ENCODE results near the gene ZNF358. TPM values are rescaled to one million over a fixed set of nuclear protein-coding genes. Genes with fewer than 3 reads are reported as not detected.

The ZNF358 gene
- total and polyA plus RNA-seq, 10 donors: 22.8 to 50.5 (median 43.1) TPM

GRCh38 chr19:7533925-7534480 lies 18.1 kb downstream of the ZNF358 start:
- H3K27ac ChIP-seq: peak overlapping the region; percentile 63 to 93 (median 88)
- TF ChIP-seq POLR2A (IDR thresholded peaks at IDR 0.05) (peak in 1 of 3 donors; percentile 51), CTCF (IDR thresholded peaks at IDR 0.05 in 8 of 11, conservative IDR thresholded peaks at IDR 0.05 in 3 of 11) (no peak), POLR2AphosphoS5 (IDR thresholded peaks at IDR 0.05) (peak; percentile 93 to 98 (median 94))
- no peaks in the 10 kb centered on the region for H3K9me3 ChIP-seq
- peak; percentile 95 for DNase-seq
- H3K36me3 ChIP-seq: peaks cover 0 to 67% (median 33%) of the 10 kb centered on the region in 6 donors
- H3K4me1 ChIP-seq: peaks cover 13 to 64% (median 41%) of the 10 kb centered on the region in 6 donors
- peak overlapping the region; percentile 71 to 93 (median 86) for H3K4me3 ChIP-seq
- no peaks in the 10 kb centered on the region for H3K27me3 ChIP-seq (replicated peaks in 1 of 7)
- intact Hi-C loops (cut with DNase I; ENCODE audit: low total_unique reads): no loop called here
- 0 to 2% (median 1%) methylated on average over 31 to 41 of the region's 41 CpGs for WGBS, 5 donors

- peak overlapping the region; percentile 80 to 93 (median 88) for H3K27ac ChIP-seq
Observed at GRCh38 chr19:7534531-7535046, 18.7 kb downstream of the ZNF358 start.

GRCh38 chr19:7535047-7535997 lies 19.4 kb downstream of the ZNF358 start, which contains the start of gene PNPLA6:
Gene PNPLA6, plus strand, starts transcription at chr19:7535717. Its CDS starts 72 bp downstream, at chr19:7535789.
- Histone ChIP-seq H3K27ac (peak within 1 kb of the TSS; percentile 80 to 93 (median 88)), H3K4me3 (peak within 1 kb of the TSS; percentile 71 to 93 (median 86)), H3K36me3 (peaks cover 0 to 67% (median 39%) of the 10 kb centered on the region in 6 donors), H3K27me3 (replicated peaks in 1 of 7) (no peaks in the 10 kb centered on the region), H3K9me3 (no peaks in the 10 kb centered on the region), H3K4me1 (peaks cover 13 to 58% (median 42%) of the 10 kb centered on the region in 6 donors)
- 0% methylated on average over 23 to 76 of the region's 76 CpGs for WGBS, 5 donors
- intact Hi-C loops (cut with DNase I; ENCODE audit: low total_unique reads): no loop called here
- DNase-seq: peak; percentile 98
- peak; percentile 97 to 98 (median 98) for TF ChIP-seq POLR2AphosphoS5 (IDR thresholded peaks at IDR 0.05)
- TF ChIP-seq CTCF (IDR thresholded peaks at IDR 0.05 in 8 of 11, conservative IDR thresholded peaks at IDR 0.05 in 3 of 11): peak in 1 of 11 experiments; percentile 7
- peak in 1 of 3 donors; percentile 55 for TF ChIP-seq POLR2A (IDR thresholded peaks at IDR 0.05)

More at GRCh38 chr19:7534531-7535046, 18.7 kb downstream of the ZNF358 start:
- TF ChIP-seq CTCF (IDR thresholded peaks at IDR 0.05 in 8 of 11, conservative IDR thresholded peaks at IDR 0.05 in 3 of 11): no peak
- no peak for TF ChIP-seq POLR2AphosphoS5 (IDR thresholded peaks at IDR 0.05)
- TF ChIP-seq POLR2A (IDR thresholded peaks at IDR 0.05): no peak
- intact Hi-C loops (cut with DNase I; ENCODE audit: low total_unique reads): no loop called here
- Histone ChIP-seq H3K36me3 (peaks cover 0 to 67% (median 36%) of the 10 kb centered on the region in 6 donors), H3K4me3 (peak overlapping the region; percentile 71 to 93 (median 86)), H3K4me1 (peaks cover 13 to 58% (median 40%) of the 10 kb centered on the region in 6 donors), H3K9me3 (no peaks in the 10 kb centered on the region), H3K27me3 (replicated peaks in 1 of 7) (no peaks in the 10 kb centered on the region)
- DNase-seq: no peak
- 0 to 1% (median 1%) methylated on average over 11 to 27 of the region's 27 CpGs for WGBS, 5 donors

Data from spleen (tissue), 11 donors.